Hepatocyte (in vitro differentiated cells): ENCODE measurements around the gene SPOCK3. TPM values are rescaled to one million over a fixed set of nuclear protein-coding genes. Genes with fewer than 3 reads are reported as not detected.

ENCODE experiments used
- DNase-seq: peaks from one replicate; pipeline ENCODE4 v3.0.0-alpha.2; 2016; ENCODE audit warnings: low spot score
- H2AFZ ChIP-seq: fragments of 200-600 bp; sonication (generic); 2 replicates; pipeline ENCODE4 v1.6.0; 2016; ENCODE audit warnings: antibody characterized with exemption, mild to moderate bottlenecking
- H3K27ac ChIP-seq: fragments of 200-600 bp; sonication (generic); 2 replicates; pipeline ENCODE4 v1.5.1; 2016; ENCODE audit warnings: mild to moderate bottlenecking
- H3K27me3 ChIP-seq: fragments of 200-600 bp; sonication (generic); 2 replicates; pipeline ENCODE4 v1.6.1; 2016
- H3K36me3 ChIP-seq: fragments of 200-600 bp; sonication (generic); replicated peaks from 2 replicates; pipeline ENCODE4 v1.5.1; 2016; ENCODE audit warnings: low read depth; ENCODE audit not compliant: insufficient read depth
- H3K4me1 ChIP-seq: fragments of 200-600 bp; sonication (generic); 2 replicates; pipeline ENCODE4 v1.5.1; 2016; ENCODE audit warnings: mild to moderate bottlenecking, moderate library complexity; ENCODE audit not compliant: insufficient read depth
- H3K4me2 ChIP-seq: fragments of 200-600 bp; sonication (generic); 2 replicates; pipeline ENCODE4 v1.6.0; 2016
- H3K4me3 ChIP-seq: fragments of 200-600 bp; sonication (generic); 2 replicates; pipeline ENCODE4 v1.5.1; 2016; ENCODE audit warnings: mild to moderate bottlenecking
- H3K79me2 ChIP-seq: fragments of 200-600 bp; sonication (generic); 2 replicates; pipeline ENCODE4 v1.6.0; 2017; ENCODE audit warnings: mild to moderate bottlenecking
- H3K9me2 ChIP-seq: fragments of 200-600 bp; sonication (generic); replicated peaks from 2 replicates; pipeline ENCODE4 v1.6.0; 2017; ENCODE audit warnings: mild to moderate bottlenecking; ENCODE audit not compliant: insufficient read depth
- H3K9me3 ChIP-seq: fragments of 200-600 bp; sonication (generic); 2 replicates; pipeline ENCODE4 v1.5.1; 2016; ENCODE audit warnings: low read depth, mild to moderate bottlenecking
- H4K20me1 ChIP-seq: fragments of 200-600 bp; sonication (generic); 2 replicates; pipeline ENCODE4 v1.6.0; 2016; ENCODE audit warnings: mild to moderate bottlenecking; ENCODE audit not compliant: insufficient read depth, poor library complexity, severe bottlenecking
- CTCF ChIP-seq: fragments of 200-600 bp; sonication (generic); IDR thresholded peaks from 2 replicates; pipeline ENCODE4 v1.5.1; 2016; ENCODE audit warnings: antibody characterized with exemption, mild to moderate bottlenecking; ENCODE audit not compliant: poor library complexity
- EZH2 ChIP-seq: fragments of 200-600 bp; sonication (generic); IDR thresholded peaks from 2 replicates; pipeline ENCODE4 v1.6.1; 2016; ENCODE audit warnings: antibody characterized with exemption, mild to moderate bottlenecking, borderline replicate concordance
- EZH2phosphoT487 ChIP-seq: fragments of 200-600 bp; sonication (generic); IDR thresholded peaks from one replicate; pipeline ENCODE4 v1.6.1; 2018; ENCODE audit warnings: antibody characterized with exemption, mild to moderate bottlenecking, low read depth, moderate library complexity; ENCODE audit not compliant: unreplicated experiment, severe bottlenecking
- WGBS: methylation state at CpG from one replicate; pipeline ENCODE4 v1.1.6; 2016; ENCODE audit warnings: low lambda C conversion rate; ENCODE audit errors: missing lambda C conversion rate; 5-methylcytosine and 5-hydroxymethylcytosine counted together
- polyA plus RNA-seq: library from polyadenylated mRNA; unstranded; fragments of >200 nt; fragmentation: Nextera tagmentation; extraction: Ambion mirVana; gene quantifications from 2 replicates; pipeline ENCODE4 v1.2.1, GENCODE V29; 2016
- total RNA-seq: library from RNA; depleted of rRNA; stranded (reverse); fragments of >200 nt; gene quantifications from 2 replicates; pipeline ENCODE4 v1.2.3, GENCODE V29; 2014

The SPOCK3 gene
- total and polyA plus RNA-seq, 2 experiments from 2014 or later: 3.0 to 3.4 TPM

- Histone ChIP-seq H3K27me3 (no peaks in the 10 kb centered on the region), H3K9me3 (no peaks in the 10 kb centered on the region), H3K4me2 (no peak overlapping the region), H3K9me2 (no peaks in the 10 kb centered on the region), H3K4me3 (no peak overlapping the region), H3K4me1 (no peaks in the 10 kb centered on the region), H3K79me2 (no peaks in the 10 kb centered on the region), H3K27ac (no peak overlapping the region), H2AFZ (no peak overlapping the region), H3K36me3 (no peaks in the 10 kb centered on the region), H4K20me1 (no peaks in the 10 kb centered on the region)
- no peak for DNase-seq
- 74% methylated on average over 3 of the region's 3 CpGs for WGBS
- TF ChIP-seq EZH2 (no peak), CTCF (no peak), EZH2phosphoT487 (no peak)
Observed at GRCh38 chr4:167049257-167049656, 185.0 kb downstream of the SPOCK3 start.

DNA sequence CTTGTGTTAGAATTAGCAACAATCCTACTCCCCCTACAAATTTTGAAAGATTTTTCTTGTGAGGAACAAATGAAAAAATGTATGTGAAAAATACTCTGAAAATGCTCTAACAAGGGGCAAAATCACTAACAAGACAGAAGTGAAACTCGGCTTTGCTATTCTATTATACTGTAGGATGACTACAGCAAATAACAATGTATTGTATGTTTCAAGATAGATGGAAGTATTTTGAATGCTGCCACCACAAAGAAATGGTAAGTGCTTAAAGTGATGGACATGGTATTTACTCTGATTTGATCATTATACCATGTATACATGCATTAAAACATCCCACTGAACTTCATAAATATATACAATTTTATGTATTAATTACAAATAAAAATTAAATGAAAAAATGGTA lies 192.8 kb downstream of the SPOCK3 start:
- DNase-seq: no peak
- Histone ChIP-seq H2AFZ (no peak overlapping the region), H3K9me2 (no peaks in the 10 kb centered on the region), H3K27me3 (no peaks in the 10 kb centered on the region), H3K9me3 (no peaks in the 10 kb centered on the region), H4K20me1 (no peaks in the 10 kb centered on the region), H3K4me2 (no peak overlapping the region), H3K36me3 (no peaks in the 10 kb centered on the region), H3K4me1 (no peaks in the 10 kb centered on the region), H3K4me3 (no peak overlapping the region), H3K27ac (no peak overlapping the region), H3K79me2 (no peaks in the 10 kb centered on the region)
- TF ChIP-seq EZH2 (no peak), CTCF (no peak), EZH2phosphoT487 (no peak)
- 89% methylated on average over 1 of the region's 1 CpG for WGBS

GRCh38 chr4:167035390-167035789 lies 198.9 kb downstream of the SPOCK3 start:
- H2AFZ ChIP-seq: no peak overlapping the region
- TF ChIP-seq EZH2phosphoT487: no peak
- no peak for TF ChIP-seq CTCF
- TF ChIP-seq EZH2: no peak
- H3K36me3 ChIP-seq: no peaks in the 10 kb centered on the region
- no peaks in the 10 kb centered on the region for H4K20me1 ChIP-seq
- H3K79me2 ChIP-seq: no peaks in the 10 kb centered on the region
- WGBS: 83% methylated on average over 3 of the region's 3 CpGs
- no peaks in the 10 kb centered on the region for H3K4me1 ChIP-seq
- no peaks in the 10 kb centered on the region for H3K27me3 ChIP-seq
- no peak for DNase-seq
- H3K27ac ChIP-seq: no peak overlapping the region
- H3K9me3 ChIP-seq: no peaks in the 10 kb centered on the region
- no peak overlapping the region for H3K4me2 ChIP-seq
- H3K9me2 ChIP-seq: no peaks in the 10 kb centered on the region
- no peak overlapping the region for H3K4me3 ChIP-seq

DNA sequence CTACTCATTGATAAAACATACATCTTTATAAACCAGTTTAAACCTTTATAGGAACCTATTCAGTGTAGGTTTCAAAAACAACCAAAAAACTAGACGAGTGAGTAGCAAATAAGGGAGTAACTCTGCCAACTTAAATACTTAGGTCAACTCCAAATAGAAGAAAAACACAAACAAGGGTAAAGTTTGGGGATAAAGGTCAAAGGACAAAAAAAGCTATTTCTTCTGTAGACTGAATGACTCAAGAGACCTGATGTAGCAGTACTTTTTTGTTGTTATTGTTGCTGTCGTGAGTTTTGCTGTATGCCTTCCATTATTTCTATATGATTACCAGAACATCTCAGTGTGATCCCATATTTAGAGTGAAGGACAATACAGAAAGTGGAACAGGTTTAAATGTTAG lies 199.3 kb downstream of the SPOCK3 start:
- Histone ChIP-seq H2AFZ (no peak overlapping the region), H3K9me3 (no peaks in the 10 kb centered on the region), H3K27me3 (no peaks in the 10 kb centered on the region), H3K9me2 (no peaks in the 10 kb centered on the region), H3K4me2 (no peak overlapping the region), H4K20me1 (no peaks in the 10 kb centered on the region), H3K79me2 (no peaks in the 10 kb centered on the region), H3K36me3 (no peaks in the 10 kb centered on the region), H3K4me3 (no peak overlapping the region), H3K4me1 (no peaks in the 10 kb centered on the region), H3K27ac (no peak overlapping the region)
- DNase-seq: no peak
- 63% methylated on average over 2 of the region's 2 CpGs for WGBS
- TF ChIP-seq EZH2 (no peak), EZH2phosphoT487 (no peak), CTCF (no peak)
